Stimulated activated CD4-positive, alpha-beta T cell treated with anti-CD3 and anti-CD28 coated beads, Interleukin-12 subunit alpha, Interleukin-12 subunit beta, amount 100 ng/mL, for 48 hours (primary cell): ENCODE data around the gene CNDP2.

Experiments
- DNase-seq, 3 donors: peaks; one replicate each; pipeline ENCODE4 v3.0.0-alpha.2; 2020; ENCODE audit warnings: low read depth in 2 of 3, low spot score in 1 of 3

The CNDP2 gene

GRCh38 chr18:74495581-74496507 is at the start of gene CNDP2:
TSS of gene CNDP2 (plus strand) at chr18:74496363. CDS start at chr18:74499974, 3,611 bp downstream.
- DNase-seq = peak; percentile 98 to 100 (median 99)

DNA sequence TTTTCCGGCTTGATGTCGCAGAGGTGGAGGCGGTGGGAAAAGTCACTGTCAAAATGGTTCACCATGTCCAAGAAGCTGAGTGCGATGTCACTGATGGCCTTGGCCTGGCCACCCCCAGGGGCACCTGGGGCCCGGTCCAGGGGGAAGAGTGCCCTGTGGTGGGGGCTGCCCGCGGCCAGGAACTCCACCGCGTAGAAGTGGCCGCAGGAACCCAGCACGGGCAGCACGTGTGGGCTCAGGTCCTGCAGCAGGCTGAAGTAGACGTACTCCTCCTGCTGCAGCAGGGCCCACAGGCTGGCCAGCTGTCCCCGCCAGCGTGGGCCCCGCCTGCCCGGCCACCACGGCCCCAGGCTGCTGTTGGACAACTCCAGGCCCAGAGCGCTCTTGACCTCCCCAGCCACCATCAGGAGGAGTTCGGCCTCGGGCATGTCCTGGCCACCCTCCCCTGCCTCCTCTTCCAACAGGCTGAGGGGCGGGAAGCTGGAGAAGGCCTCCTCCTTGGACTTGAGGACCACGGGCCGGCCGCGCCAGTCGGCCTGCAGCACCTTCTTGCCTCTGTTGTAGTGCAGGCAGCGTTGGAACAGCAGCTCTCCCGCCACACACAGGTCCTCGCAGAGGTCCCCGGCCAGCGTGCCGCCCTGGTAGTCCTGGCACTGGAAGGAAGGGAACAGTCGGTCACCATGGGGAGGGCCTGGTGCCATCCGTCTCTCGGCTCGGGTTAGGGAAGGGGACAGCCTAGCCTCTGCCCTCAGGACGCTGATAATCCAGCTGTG is 49.3 kb upstream of the CNDP2 start:
- no peak for DNase-seq

- DNase-seq = no peak
These were observed 48.6 kb upstream of the CNDP2 start for GRCh38 chr18:74447404-74448152.

DNA sequence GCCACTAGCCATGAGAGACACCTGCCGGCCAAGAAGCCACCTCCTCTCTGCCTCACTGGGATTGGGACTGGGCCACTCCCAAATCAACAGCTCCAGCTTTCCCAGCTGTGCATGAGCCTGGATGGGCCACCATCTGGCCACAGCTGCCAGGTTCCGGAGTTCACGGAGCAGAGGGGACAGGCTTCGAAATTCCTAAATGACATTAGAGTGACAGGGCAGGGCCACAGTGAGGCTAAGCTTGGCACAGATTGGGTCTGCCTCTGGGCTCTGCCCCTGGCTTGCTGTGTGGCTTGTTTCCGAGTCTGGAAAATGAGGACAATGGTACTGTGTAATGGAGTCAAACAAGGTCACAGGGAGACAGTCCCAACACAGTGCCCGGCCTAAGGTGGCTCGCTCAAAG is 45.5 kb upstream of the CNDP2 start:
- no peak for DNase-seq

DNA sequence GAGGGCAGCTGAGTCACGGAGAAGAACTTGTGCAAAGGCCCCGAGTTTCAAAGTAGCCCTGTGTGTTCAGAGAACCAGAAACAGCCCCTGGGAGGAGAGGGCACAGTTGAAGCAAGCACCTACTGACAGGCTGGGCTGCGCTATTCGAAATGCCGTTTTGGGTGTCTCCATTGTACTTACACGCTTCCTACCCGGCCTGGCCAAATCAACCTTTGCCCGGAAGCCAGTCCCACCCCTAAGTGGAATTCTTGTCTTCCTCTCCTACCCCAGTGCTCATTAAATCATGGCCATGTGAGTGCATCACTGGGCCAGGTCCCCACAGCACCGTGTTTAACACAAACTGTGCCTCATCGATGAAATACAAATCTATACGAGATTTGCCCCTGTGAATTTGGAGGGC is 45.0 kb upstream of the CNDP2 start:
- DNase-seq = no peak

GRCh38 chr18:74453016-74453566 is 43.1 kb upstream of the CNDP2 start:
- no peak for DNase-seq

- DNase-seq = no peak
These were observed 42.4 kb upstream of the CNDP2 start for GRCh38 chr18:74453642-74454198.

DNA sequence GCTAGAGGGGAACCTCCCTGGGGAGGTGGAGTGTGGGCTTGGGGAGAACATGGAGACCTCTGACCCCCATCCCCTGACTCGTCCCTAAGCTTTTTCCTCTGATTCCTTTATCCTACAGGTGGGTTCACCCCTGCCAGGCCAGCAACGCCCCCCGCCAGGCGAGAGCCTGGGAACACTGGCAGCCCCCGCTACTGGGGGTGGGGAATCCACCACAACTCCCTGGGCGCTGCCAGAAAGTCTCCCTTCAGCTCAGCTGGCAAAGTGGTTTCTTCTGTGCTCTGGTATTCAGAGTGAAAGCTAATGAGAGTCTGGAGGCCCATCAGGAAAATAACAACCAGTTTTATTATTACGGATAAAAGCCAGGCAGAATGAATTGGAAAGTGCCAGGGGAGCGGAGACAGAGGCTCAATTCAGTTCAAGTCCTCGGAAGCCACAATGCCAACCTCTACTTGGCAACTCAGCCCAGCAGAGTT is 41.8 kb upstream of the CNDP2 start:
- no peak for DNase-seq

- DNase-seq = no peak
These were observed 40.8 kb upstream of the CNDP2 start for GRCh38 chr18:74455386-74455785.

DNA sequence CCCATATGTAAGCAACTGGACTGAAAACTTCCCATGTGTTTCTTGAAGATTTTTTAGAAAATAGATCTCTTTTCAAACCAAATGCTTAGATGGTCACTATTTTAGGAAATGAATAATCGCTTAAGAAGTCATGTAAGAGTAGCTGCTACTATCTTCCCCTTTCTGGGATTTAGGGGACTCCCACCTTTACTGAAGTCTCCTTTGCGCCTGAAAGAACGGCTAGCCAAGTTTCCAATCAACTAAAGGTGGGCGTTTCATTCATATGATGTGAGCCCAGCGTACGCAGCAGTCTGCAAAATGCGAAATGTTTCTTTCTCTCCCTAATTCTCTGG is 40.2 kb upstream of the CNDP2 start:
- DNase-seq = no peak

- no peak for DNase-seq
These were observed 39.7 kb upstream of the CNDP2 start for GRCh38 chr18:74456349-74457042.

GRCh38 chr18:74457043-74457724 is 39.0 kb upstream of the CNDP2 start, which contains the start of gene DIPK1C:
TSS of gene DIPK1C (minus strand) at chr18:74457308. CDS start at chr18:74457259, 49 bp downstream.
- DNase-seq = no peak

GRCh38 chr18:74457725-74458421 is 38.3 kb upstream of the CNDP2 start:
- DNase-seq = no peak

GRCh38 chr18:74459889-74460288 is 36.3 kb upstream of the CNDP2 start:
- DNase-seq = no peak

DNA sequence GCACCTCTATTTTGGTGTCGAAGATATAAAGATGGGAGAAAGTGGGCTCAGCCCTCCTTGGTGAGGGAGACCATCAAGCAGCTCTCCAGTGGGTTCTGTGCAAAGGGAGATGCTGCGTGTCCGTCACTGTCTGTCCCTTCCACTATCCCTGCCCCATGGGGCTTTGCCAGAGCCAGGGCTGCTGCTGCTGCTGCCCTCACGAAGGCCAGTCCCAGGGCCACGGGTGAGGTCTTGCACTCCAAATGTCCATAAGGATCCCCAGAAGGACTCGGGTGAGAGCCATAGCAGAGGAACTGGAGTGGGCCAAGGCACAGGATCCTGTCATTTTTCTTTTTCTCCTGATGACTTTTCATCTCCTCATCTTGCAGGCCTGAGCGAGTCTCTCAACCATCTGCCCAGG is 35.3 kb upstream of the CNDP2 start:
- DNase-seq = no peak

DNA sequence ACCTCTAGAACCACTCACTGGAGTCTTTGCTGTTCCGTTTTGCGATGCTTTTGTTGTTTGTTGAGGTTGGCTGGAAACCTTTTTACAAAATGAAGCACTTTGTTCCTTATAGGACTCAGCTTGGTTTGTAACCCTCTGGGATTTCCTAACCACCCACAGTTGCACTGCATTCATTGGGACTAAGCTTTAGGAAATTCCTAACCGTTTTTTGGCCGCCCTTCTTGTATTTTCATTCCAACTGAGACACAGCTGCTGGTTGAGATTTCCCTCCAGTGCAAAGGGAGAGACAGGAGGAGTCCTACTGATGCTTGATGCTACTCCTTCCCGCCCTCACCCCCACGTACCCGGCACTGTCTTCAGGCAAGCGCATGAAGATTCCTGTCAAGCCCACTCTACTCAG is 32.9 kb upstream of the CNDP2 start:
- DNase-seq = no peak

- no peak for DNase-seq
These were observed 32.2 kb upstream of the CNDP2 start for GRCh38 chr18:74463983-74464382.

- no peak for DNase-seq
These were observed 30.4 kb upstream of the CNDP2 start for GRCh38 chr18:74465775-74466174.

- no peak for DNase-seq
These were observed 27.6 kb upstream of the CNDP2 start for GRCh38 chr18:74468547-74469061.
